ENCODE results near the gene ZNF581. TPM values are rescaled to one million over a fixed set of nuclear protein-coding genes. Genes with fewer than 3 reads are reported as not detected.

The ZNF581 gene
- total RNA-seq, 2 donors from 2014 or later: 47.2 to 48.7 TPM

GRCh38 chr19:55623561-55623960, 19.9 kb upstream of the ZNF581 start:
- no peak overlapping the region for H3K9ac ChIP-seq (ENCODE audit: extremely low read depth, low read length, poor library complexity, severe bottlenecking)
- 95 to 96% methylated on average over 5 to 6 of the region's 7 CpGs for WGBS, 2 experiments (ENCODE audit: insufficient coverage in 1 of 2, insufficient read length in 1 of 2)
- no peak overlapping the region for H3K27ac ChIP-seq (ENCODE audit: low read depth, low read length)
- DNase-seq: no peak
- H3K9me3 ChIP-seq (ENCODE audit: control insufficient read depth, low read length): no peaks in the 10 kb centered on the region
- peaks cover 8% of the 10 kb centered on the region for H3K27me3 Mint-ChIP-seq (ENCODE audit: insufficient read depth)
- H3K36me3 Mint-ChIP-seq (ENCODE audit: low read depth): peaks cover 11% of the 10 kb centered on the region
- H3K36me3 ChIP-seq (ENCODE audit: control insufficient read depth, insufficient read depth, low read length): peaks cover 13% of the 10 kb centered on the region
- H3K27ac Mint-ChIP-seq: peak overlapping the region; percentile 97
- H3K4me1 ChIP-seq (ENCODE audit: control insufficient read depth, insufficient read depth, low read length): no peaks in the 10 kb centered on the region
- H3K4me3 ChIP-seq (ENCODE audit: low read length): peak overlapping the region; percentile 71
- no peaks in the 10 kb centered on the region for H3K9me3 Mint-ChIP-seq
- no peak for TF ChIP-seq CTCF (conservative IDR thresholded peaks at IDR 0.05)
- no peaks in the 10 kb centered on the region for H3K27me3 ChIP-seq (ENCODE audit: control insufficient read depth, insufficient read depth, low read length, poor library complexity, severe bottlenecking)
- peaks cover 2% of the 10 kb centered on the region for H3K4me1 Mint-ChIP-seq
- H3K4me3 Mint-ChIP-seq: peak overlapping the region; percentile 73

DNA sequence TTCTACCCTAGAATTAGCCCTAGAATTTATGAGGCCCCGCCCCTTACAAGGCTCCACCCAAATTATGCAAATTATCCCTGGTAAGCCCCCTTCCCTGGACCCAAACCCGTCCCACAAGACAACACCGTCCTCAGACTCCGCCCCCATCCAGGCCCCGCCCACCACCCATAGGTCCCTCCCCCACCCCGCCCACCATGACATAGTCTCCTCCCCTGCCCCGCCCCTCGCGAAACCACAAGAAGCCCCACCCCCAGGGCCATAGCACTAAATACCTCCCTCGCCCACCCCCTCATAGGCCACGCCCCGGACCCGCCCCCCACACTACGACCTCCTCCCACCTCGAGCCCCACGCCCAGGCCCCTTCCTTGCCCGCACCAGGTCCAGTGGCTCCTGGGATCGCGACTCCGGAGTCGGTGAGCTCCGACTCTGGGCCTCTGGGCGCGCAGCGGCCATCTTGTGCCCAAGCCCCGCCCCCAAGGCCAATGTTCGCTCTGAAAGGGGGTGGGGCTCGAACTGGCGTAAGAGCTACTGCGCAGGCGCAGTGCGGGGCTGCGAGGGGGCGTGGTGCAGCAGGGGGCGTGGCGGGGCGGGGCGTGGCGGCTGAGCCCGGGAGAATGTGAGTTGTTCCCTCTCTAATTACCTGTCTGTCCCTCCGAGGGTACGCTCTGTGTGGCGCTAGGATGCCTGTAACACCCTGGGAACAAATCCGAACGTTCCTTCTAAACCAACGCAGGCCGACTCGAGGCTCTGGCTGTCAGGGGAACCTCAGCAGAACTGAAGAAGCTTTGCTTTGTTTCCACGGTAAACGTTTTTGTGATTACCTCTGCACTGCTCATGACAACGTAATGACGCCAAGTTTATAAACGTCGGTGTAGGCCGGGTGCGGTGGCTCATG, 19.1 kb upstream of the ZNF581 start, which contains the start of gene ZNF784:
Gene ZNF784, minus strand, starts transcription at position 458 of the 895 bp plus-strand sequence. Its CDS starts 5 bp downstream, at position 453.
- H3K27me3 ChIP-seq (ENCODE audit: control insufficient read depth, insufficient read depth, low read length, poor library complexity, severe bottlenecking): no peaks in the 10 kb centered on the region
- Mint-ChIP-seq H3K36me3 (ENCODE audit: low read depth) (peaks cover 11% of the 10 kb centered on the region), H3K4me3 (peak within 1 kb of the TSS; percentile 73), H3K27ac (peak within 1 kb of the TSS; percentile 97), H3K27me3 (ENCODE audit: insufficient read depth) (peaks cover 10% of the 10 kb centered on the region), H3K9me3 (no peaks in the 10 kb centered on the region), H3K4me1 (peaks cover 2% of the 10 kb centered on the region)
- peak; percentile 98 for DNase-seq
- H3K4me1 ChIP-seq (ENCODE audit: control insufficient read depth, insufficient read depth, low read length): no peaks in the 10 kb centered on the region
- H3K4me3 ChIP-seq (ENCODE audit: low read length): peak within 1 kb of the TSS; percentile 83
- H3K36me3 ChIP-seq (ENCODE audit: control insufficient read depth, insufficient read depth, low read length): peaks cover 13% of the 10 kb centered on the region
- TF ChIP-seq CTCF (conservative IDR thresholded peaks at IDR 0.05): no peak
- no peaks in the 10 kb centered on the region for H3K9me3 ChIP-seq (ENCODE audit: control insufficient read depth, low read length)
- peak within 1 kb of the TSS; percentile 72 for H3K9ac ChIP-seq (ENCODE audit: extremely low read depth, low read length, poor library complexity, severe bottlenecking)
- 3 to 4% methylated on average over 26 to 48 of the region's 56 CpGs for WGBS, 2 experiments (ENCODE audit: insufficient coverage in 1 of 2, insufficient read length in 1 of 2)
- peak within 1 kb of the TSS; percentile 96 for H3K27ac ChIP-seq (ENCODE audit: low read depth, low read length)

DNA sequence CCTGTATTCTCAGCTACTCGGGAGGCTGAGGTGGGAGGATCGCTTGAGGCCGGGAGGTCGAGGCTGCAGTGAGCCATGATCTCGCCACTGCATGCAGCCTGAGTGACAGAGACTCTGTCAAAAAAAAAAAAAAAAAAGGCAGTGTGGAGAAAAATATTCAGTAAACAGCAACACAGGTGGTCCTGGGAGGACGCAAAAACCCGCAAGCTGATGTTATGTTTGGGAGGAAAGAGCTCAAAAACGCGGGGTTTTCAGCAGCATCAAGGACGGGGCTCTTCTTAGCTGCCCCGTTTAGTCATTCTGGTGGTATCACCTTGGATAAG, 18.5 kb upstream of the ZNF581 start:
- Histone ChIP-seq H3K9me3 (ENCODE audit: control insufficient read depth, low read length) (no peaks in the 10 kb centered on the region), H3K4me3 (ENCODE audit: low read length) (peak overlapping the region; percentile 83), H3K4me1 (ENCODE audit: control insufficient read depth, insufficient read depth, low read length) (no peaks in the 10 kb centered on the region), H3K27me3 (ENCODE audit: control insufficient read depth, insufficient read depth, low read length, poor library complexity, severe bottlenecking) (no peaks in the 10 kb centered on the region), H3K36me3 (ENCODE audit: control insufficient read depth, insufficient read depth, low read length) (peaks cover 13% of the 10 kb centered on the region), H3K9ac (ENCODE audit: extremely low read depth, low read length, poor library complexity, severe bottlenecking) (peak overlapping the region; percentile 72), H3K27ac (ENCODE audit: low read depth, low read length) (peak overlapping the region; percentile 80)
- Mint-ChIP-seq H3K4me1 (peaks cover 2% of the 10 kb centered on the region), H3K4me3 (peak overlapping the region; percentile 73), H3K27me3 (ENCODE audit: insufficient read depth) (peaks cover 10% of the 10 kb centered on the region), H3K9me3 (no peaks in the 10 kb centered on the region), H3K36me3 (ENCODE audit: low read depth) (peaks cover 11% of the 10 kb centered on the region), H3K27ac (peak overlapping the region; percentile 92)
- 66 to 72% methylated on average over 8 to 11 of the region's 11 CpGs for WGBS, 2 experiments (ENCODE audit: insufficient coverage in 1 of 2, insufficient read length in 1 of 2)
- no peak for TF ChIP-seq CTCF (conservative IDR thresholded peaks at IDR 0.05)
- no peak for DNase-seq

Measured in endodermal cell (in vitro differentiated cells).